Measurements from ENCODE around the gene CD3G. TPM values are rescaled to one million over a fixed set of nuclear protein-coding genes. Genes with fewer than 3 reads are reported as not detected.
"Not testable (repeated sequence)": the region's sequence is repeated elsewhere in the genome, so short reads cannot be mapped to it uniquely, and the experiment has no call there.

CD3G gene
- total and polyA plus RNA-seq, 4 donors = 0.17 to 0.50 (median 0.23) TPM

DNA sequence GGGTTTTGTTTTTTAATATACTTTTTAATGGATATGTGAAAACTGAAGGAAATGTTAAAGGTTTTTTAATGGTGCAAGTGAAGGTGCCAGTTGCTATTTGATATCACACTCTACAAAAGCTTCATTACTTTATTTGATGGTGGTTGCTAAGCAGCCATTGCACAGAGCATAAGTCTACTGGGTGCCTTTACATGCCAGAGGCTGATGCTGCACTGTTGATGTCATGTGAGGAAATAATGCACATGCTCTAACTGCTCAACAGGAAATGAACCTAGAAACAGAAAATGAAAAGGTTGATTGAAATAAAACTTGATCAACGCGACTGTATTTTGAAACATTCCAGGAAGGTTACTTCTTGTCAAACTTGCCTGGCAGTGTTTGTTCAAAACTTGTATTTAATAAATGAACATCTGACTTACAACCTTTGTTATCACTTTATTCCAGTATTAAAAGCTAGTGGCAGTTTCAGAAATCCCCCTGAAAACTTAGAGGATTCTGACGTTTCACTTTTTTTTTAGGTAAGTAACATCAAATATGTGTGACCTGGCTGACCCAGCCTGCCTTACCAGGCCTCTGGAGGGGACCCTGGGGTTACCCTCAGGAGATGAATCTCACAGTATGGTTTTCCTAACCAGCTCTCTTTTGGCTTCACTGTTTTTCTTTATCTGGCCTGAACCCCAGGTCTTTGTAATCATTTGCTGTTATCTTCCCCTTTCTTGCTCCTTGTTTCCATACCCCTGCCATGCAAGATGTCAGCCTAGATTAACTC is 54.8 kb downstream of the CD3G start:
- Histone ChIP-seq H3K36me3 (ENCODE audit: control insufficient read depth, insufficient read depth, low read length) (peaks cover 20% of the 10 kb centered on the region), H3K27ac (ENCODE audit: low read depth, low read length) (no peak overlapping the region), H3K4me3 (ENCODE audit: low read depth, low read length) (no peak overlapping the region), H3K27me3 (ENCODE audit: control insufficient read depth, insufficient read depth, low read length) (no peaks in the 10 kb centered on the region), H3K9me3 (ENCODE audit: control insufficient read depth, insufficient read depth, low read length) (no peaks in the 10 kb centered on the region), H3K4me1 (ENCODE audit: control insufficient read depth, insufficient read depth, low read length) (peaks cover 20% of the 10 kb centered on the region)
- DNase-seq (ENCODE audit: low read depth in 4 of 6, low spot score in 6 of 6) = peak in 1 of 6 donors; percentile 55
- WGBS (ENCODE audit: insufficient coverage) = no CpG with 5 or more reads among the region's 3 CpGs

DNA sequence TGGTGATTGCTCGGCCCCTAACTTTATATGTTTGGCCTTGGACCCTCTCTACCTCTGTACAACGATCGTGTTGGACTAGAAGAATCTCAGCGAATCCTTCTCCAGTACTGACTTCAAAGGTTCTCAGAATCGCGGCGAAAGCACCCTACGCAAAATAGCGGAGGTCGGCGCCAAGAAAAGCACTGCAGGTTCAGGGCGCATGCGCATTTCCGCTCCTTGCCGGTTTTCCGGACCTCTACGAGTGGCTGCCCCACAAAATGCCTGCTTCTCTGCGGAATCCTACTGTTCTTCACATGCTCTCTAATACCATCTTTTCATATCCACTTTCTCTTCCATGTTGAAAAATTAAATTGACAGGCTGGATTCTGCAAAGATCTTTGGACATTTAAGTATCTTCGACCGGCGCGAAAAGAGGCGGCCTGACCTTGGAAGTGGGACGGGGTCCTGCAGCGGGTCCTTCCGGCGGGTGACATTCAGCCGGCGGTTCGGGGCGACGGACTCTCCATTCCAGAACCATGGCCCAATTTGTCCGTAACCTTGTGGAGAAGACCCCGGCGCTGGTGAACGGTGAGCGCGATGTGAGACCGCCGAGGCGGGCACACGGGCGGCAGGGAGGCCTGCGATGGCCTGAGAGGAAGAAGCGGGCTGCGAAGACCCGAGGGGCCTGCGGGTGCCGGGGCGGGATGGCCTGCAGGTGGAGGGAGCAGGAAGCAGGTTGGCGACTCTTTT is 57.2 kb downstream of the CD3G start, which contains the start of gene ATP5MG:
Gene ATP5MG (plus strand): TSS at position 456 of the 729 bp plus-strand sequence. CDS start 60 bp downstream, at position 516.
- peak within 1 kb of the TSS; percentile 75 for H3K27ac ChIP-seq (ENCODE audit: low read depth, low read length)
- under 1% methylated on average over 51 of the region's 51 CpGs for WGBS (ENCODE audit: insufficient coverage)

DNA sequence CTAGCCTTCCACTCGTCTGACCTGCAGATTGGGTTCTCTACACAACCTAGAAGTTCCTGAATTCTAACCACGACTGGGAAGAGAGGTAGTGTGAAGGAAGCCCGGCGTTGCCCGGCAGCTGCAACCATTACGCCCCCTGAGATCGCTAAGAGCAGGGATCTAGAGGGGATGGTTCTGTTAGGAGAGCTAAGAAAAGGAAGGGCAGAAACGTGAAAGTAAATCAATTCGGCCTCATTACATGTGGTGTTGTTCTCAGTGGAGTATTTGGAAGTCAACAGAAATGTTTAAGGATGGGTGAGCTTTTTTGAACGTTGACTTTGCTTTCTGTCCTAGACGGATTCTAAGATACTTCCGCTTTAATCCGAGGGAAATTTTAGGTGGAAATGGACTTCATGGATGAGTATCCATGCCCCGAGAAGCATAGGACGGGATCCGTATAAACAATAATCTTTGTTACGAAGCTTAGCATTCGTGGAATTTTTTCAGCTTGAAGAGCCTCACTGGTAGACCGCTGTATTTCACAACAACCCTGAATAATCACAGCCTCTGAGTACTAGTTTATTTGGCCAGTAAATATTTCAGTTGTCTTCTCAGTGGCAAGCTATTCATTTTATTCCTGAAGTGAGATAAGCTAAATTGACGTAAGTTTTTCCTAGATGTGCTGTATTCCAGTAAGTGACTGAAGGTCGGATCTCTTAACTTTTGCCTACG is 57.9 kb downstream of the CD3G start:
- no peaks in the 10 kb centered on the region for H3K27me3 ChIP-seq (ENCODE audit: control insufficient read depth, insufficient read depth, low read length)
- no peak for DNase-seq (ENCODE audit: low read depth in 4 of 6, low spot score in 6 of 6)
- peak overlapping the region; percentile 86 for H3K4me3 ChIP-seq (ENCODE audit: low read depth, low read length)
- peaks cover 3% of the 10 kb centered on the region for H3K36me3 ChIP-seq (ENCODE audit: control insufficient read depth, insufficient read depth, low read length)
- peaks cover 23% of the 10 kb centered on the region for H3K4me1 ChIP-seq (ENCODE audit: control insufficient read depth, insufficient read depth, low read length)
- no peaks in the 10 kb centered on the region for H3K9me3 ChIP-seq (ENCODE audit: control insufficient read depth, insufficient read depth, low read length)
- WGBS (ENCODE audit: insufficient coverage) = 0% methylated on average over 11 of the region's 22 CpGs
- peak overlapping the region; percentile 75 for H3K27ac ChIP-seq (ENCODE audit: low read depth, low read length)

More for the DNA sequence above, 57.2 kb downstream of the CD3G start, which contains the start of gene ATP5MG:
- Histone ChIP-seq H3K4me3 (ENCODE audit: low read depth, low read length) (peak within 1 kb of the TSS; percentile 86), H3K27me3 (ENCODE audit: control insufficient read depth, insufficient read depth, low read length) (no peaks in the 10 kb centered on the region), H3K9me3 (ENCODE audit: control insufficient read depth, insufficient read depth, low read length) (no peaks in the 10 kb centered on the region), H3K36me3 (ENCODE audit: control insufficient read depth, insufficient read depth, low read length) (peaks cover 3% of the 10 kb centered on the region), H3K4me1 (ENCODE audit: control insufficient read depth, insufficient read depth, low read length) (peaks cover 23% of the 10 kb centered on the region)
- DNase-seq (ENCODE audit: low read depth in 4 of 6, low spot score in 6 of 6) = peak; percentile 86 to 98 (median 93)

DNA sequence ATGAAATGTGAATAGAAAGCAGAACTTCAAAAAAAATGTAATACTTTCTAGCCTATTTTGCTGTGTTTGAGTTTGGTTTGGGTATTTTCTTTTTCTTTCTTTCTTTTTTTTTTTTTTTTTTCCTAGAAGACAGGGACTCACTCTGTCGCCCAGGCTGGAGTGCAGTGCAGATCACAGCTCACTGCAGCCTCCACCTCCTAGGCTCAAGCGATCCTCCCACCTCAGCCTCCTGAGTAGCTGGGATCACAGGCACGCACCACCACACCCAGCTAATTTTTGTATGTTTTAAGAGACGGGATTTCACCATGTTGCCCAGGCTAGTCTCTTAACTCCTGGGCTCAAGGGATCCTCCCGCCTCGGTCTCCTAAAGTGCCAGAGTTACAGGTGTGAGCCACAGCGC is 58.5 kb downstream of the CD3G start:
- peak overlapping the region; percentile 86 for H3K4me3 ChIP-seq (ENCODE audit: low read depth, low read length)

More for the DNA sequence above, 58.5 kb downstream of the CD3G start:
- peaks cover 23% of the 10 kb centered on the region for H3K4me1 ChIP-seq (ENCODE audit: control insufficient read depth, insufficient read depth, low read length)
- 97% methylated on average over 6 of the region's 7 CpGs for WGBS (ENCODE audit: insufficient coverage)
- H3K27me3 ChIP-seq (ENCODE audit: control insufficient read depth, insufficient read depth, low read length); H3K9me3 ChIP-seq (ENCODE audit: control insufficient read depth, insufficient read depth, low read length); H3K36me3 ChIP-seq (ENCODE audit: control insufficient read depth, insufficient read depth, low read length); DNase-seq (ENCODE audit: low read depth in 4 of 6, low spot score in 6 of 6); H3K27ac ChIP-seq (ENCODE audit: low read depth, low read length): not testable (repeated sequence)

Small RNA genes within 50 kb of the gene (small RNA-seq; reads per million reads assigned to genes)
- not detected for gene AP001582.1 (ENCODE audit: low replicate concordance)

Other genes starting within 250 kb of the CD3G start
- 10 to 100 TPM; 12.5 to 30.5 TPM for gene SCN4B, start 191.5 kb upstream of the CD3G start, total RNA-seq
- 10 to 100 TPM; 30.7 to 31.2 TPM for gene SCN4B, start 191.5 kb upstream of the CD3G start, polyA plus RNA-seq (ENCODE audit: insufficient read length in 2 of 2)
- 10 to 100 TPM; 12.6 to 24.6 TPM for gene SCN2B, start 167.7 kb upstream of the CD3G start, total RNA-seq
- gene SCN2B, start 167.7 kb upstream of the CD3G start, polyA plus RNA-seq (ENCODE audit: insufficient read length in 2 of 2) = 10 to 100 TPM; 12.6 to 16.2 TPM
- gene JAML, start 119.3 kb upstream of the CD3G start, total RNA-seq = 1 to 10 TPM; 8.9 to 9.2 TPM
- 1 to 10 TPM in 1 of 2 donors, under 1 TPM in 1; 0.52 to 1.5 TPM for gene JAML, start 119.3 kb upstream of the CD3G start, polyA plus RNA-seq (ENCODE audit: insufficient read length in 2 of 2)
- 1 to 10 TPM; 4.2 to 5.8 TPM for gene MPZL3, start 92.0 kb upstream of the CD3G start, total RNA-seq
- gene MPZL3, start 92.0 kb upstream of the CD3G start, polyA plus RNA-seq (ENCODE audit: insufficient read length in 2 of 2) = 1 to 10 TPM; 1.4 to 1.6 TPM
- gene MPZL2, start 80.0 kb upstream of the CD3G start, total RNA-seq = 10 to 100 TPM; 19.5 to 50.6 TPM
- 10 to 100 TPM in 1 of 2 donors, 1 to 10 TPM in 1; 2.0 to 13.3 TPM for gene MPZL2, start 80.0 kb upstream of the CD3G start, polyA plus RNA-seq (ENCODE audit: insufficient read length in 2 of 2)
- gene CD3E, start 39.6 kb upstream of the CD3G start, total RNA-seq = under 1 TPM in 1 of 2 donors, not detected in 1; 0.20 TPM
- gene CD3E, start 39.6 kb upstream of the CD3G start, polyA plus RNA-seq (ENCODE audit: insufficient read length in 2 of 2) = not detected
- not detected for gene CD3D, start 1.6 kb upstream of the CD3G start, total RNA-seq
- gene CD3D, start 1.6 kb upstream of the CD3G start, polyA plus RNA-seq (ENCODE audit: insufficient read length in 2 of 2) = not detected
- gene UBE4A, start 15.3 kb downstream of the CD3G start, total RNA-seq = 10 to 100 TPM; 56.9 to 62.8 TPM
- gene UBE4A, start 15.3 kb downstream of the CD3G start, polyA plus RNA-seq (ENCODE audit: insufficient read length in 2 of 2) = 10 to 100 TPM; 32.0 to 43.8 TPM
- 100 to 1,000 TPM in 1 of 2 donors, 10 to 100 TPM in 1; 47.1 to 278 TPM for gene ATP5MG, start 57.3 kb downstream of the CD3G start, total RNA-seq
- 100 to 1,000 TPM; 381 to 398 TPM for gene ATP5MG, start 57.3 kb downstream of the CD3G start, polyA plus RNA-seq (ENCODE audit: insufficient read length in 2 of 2)
- 10 to 100 TPM; 45.6 to 66.8 TPM for gene KMT2A, start 92.1 kb downstream of the CD3G start, total RNA-seq
- 10 to 100 TPM; 44.6 to 45.5 TPM for gene KMT2A, start 92.1 kb downstream of the CD3G start, polyA plus RNA-seq (ENCODE audit: insufficient read length in 2 of 2)
- 1 to 10 TPM in 1 of 2 donors, under 1 TPM in 1; 0.99 to 1.6 TPM for gene TTC36, start 183.1 kb downstream of the CD3G start, total RNA-seq
- 1 to 10 TPM; 3.3 to 3.5 TPM for gene TTC36, start 183.1 kb downstream of the CD3G start, polyA plus RNA-seq (ENCODE audit: insufficient read length in 2 of 2)
- gene TMEM25, start 186.8 kb downstream of the CD3G start, total RNA-seq = 10 to 100 TPM; 20.9 to 29.4 TPM
- 10 to 100 TPM; 43.2 to 59.5 TPM for gene TMEM25, start 186.8 kb downstream of the CD3G start, polyA plus RNA-seq (ENCODE audit: insufficient read length in 2 of 2)
- 10 to 100 TPM; 50.9 to 60.1 TPM for gene IFT46, start 221.6 kb downstream of the CD3G start, total RNA-seq
- 10 to 100 TPM; 48.1 to 50.8 TPM for gene IFT46, start 221.6 kb downstream of the CD3G start, polyA plus RNA-seq (ENCODE audit: insufficient read length in 2 of 2)
- gene ARCN1, start 228.1 kb downstream of the CD3G start, total RNA-seq = 100 to 1,000 TPM in 1 of 2 donors, 10 to 100 TPM in 1; 98.4 to 107 TPM
- gene ARCN1, start 228.1 kb downstream of the CD3G start, polyA plus RNA-seq (ENCODE audit: insufficient read length in 2 of 2) = 100 to 1,000 TPM; 129 to 131 TPM

Data from spinal cord (tissue), 10 donors.